GOT3 (cell line): ENCODE measurements around the gene GOLGA5.
"Not testable (repeated sequence)": the region's sequence is repeated elsewhere in the genome, so short reads cannot be mapped to it uniquely, and the experiment has no call there.

Source experiments
- DNase-seq: peaks from one replicate; lab custom pipeline; 2025; ENCODE audit warnings: mixed read lengths; lab: John Stamatoyannopoulos, UW

GOLGA5 gene

GRCh38 chr14:92820536-92820840, 26.4 kb downstream of the GOLGA5 start:
- not testable (repeated sequence) for DNase-seq

GRCh38 chr14:92830902-92831301, 36.8 kb downstream of the GOLGA5 start:
- no peak for DNase-seq

GRCh38 chr14:92832137-92832700, 38.1 kb downstream of the GOLGA5 start:
- DNase-seq: no peak

- no peak for DNase-seq
Measured at GRCh38 chr14:92841930-92842329, 47.8 kb downstream of the GOLGA5 start.

GRCh38 chr14:92844204-92844603, 50.1 kb downstream of the GOLGA5 start:
- DNase-seq: no peak

- DNase-seq: no peak
Measured at GRCh38 chr14:92846162-92846897, 52.2 kb downstream of the GOLGA5 start.

GRCh38 chr14:92847278-92847677, 53.2 kb downstream of the GOLGA5 start:
- DNase-seq: no peak

- no peak for DNase-seq
Measured at GRCh38 chr14:92847749-92848148, 53.6 kb downstream of the GOLGA5 start.

- no peak for DNase-seq
Measured at GRCh38 chr14:92848887-92849286, 54.8 kb downstream of the GOLGA5 start.

GRCh38 chr14:92850492-92850891, 56.4 kb downstream of the GOLGA5 start:
- no peak for DNase-seq

- DNase-seq: not testable (repeated sequence)
Measured at GRCh38 chr14:92853136-92853535, 59.0 kb downstream of the GOLGA5 start.

GRCh38 chr14:92860049-92860840, 66.1 kb downstream of the GOLGA5 start:
- no peak for DNase-seq

GRCh38 chr14:92861856-92862745, 68.0 kb downstream of the GOLGA5 start:
- DNase-seq: no peak

GRCh38 chr14:92863286-92864080, 69.4 kb downstream of the GOLGA5 start:
- DNase-seq: no peak

GRCh38 chr14:92865674-92866073, 71.6 kb downstream of the GOLGA5 start:
- no peak for DNase-seq

GRCh38 chr14:92866181-92866752, 72.2 kb downstream of the GOLGA5 start:
- no peak for DNase-seq

GRCh38 chr14:92866901-92867865, 73.1 kb downstream of the GOLGA5 start:
- no peak for DNase-seq

GRCh38 chr14:92874962-92875661, 81.0 kb downstream of the GOLGA5 start:
- DNase-seq: no peak

GRCh38 chr14:92877757-92878431, 83.8 kb downstream of the GOLGA5 start:
- no peak for DNase-seq
